CD14-positive monocyte (primary cell): ENCODE measurements around the gene TRIM74. TPM values are rescaled to one million over a fixed set of nuclear protein-coding genes. Genes with fewer than 3 reads are reported as not detected.
"Not testable (repeated sequence)": the region's sequence is repeated elsewhere in the genome, so short reads cannot be mapped to it uniquely, and the experiment has no call there.

Experiments
- DNase-seq, 3 donors: peaks; one replicate each; pipeline ENCODE4 v3.0.0-alpha.2; 2011 to 2022
- H2AFZ ChIP-seq: 2 replicates; pipeline ENCODE4 v1.6.0; 2012; ENCODE audit warnings: mild to moderate bottlenecking, low read depth, low read length, inconsistent platforms; ENCODE audit not compliant: insufficient read depth, poor library complexity, severe bottlenecking
- H3K27ac ChIP-seq, 2 donors: 1 replicate in 1 of 2; 2 replicates in 1 of 2; pipeline ENCODE4 v1.5.1; 2012 to 2013; ENCODE audit warnings: low read length in 2 of 2, control low read depth in 1 of 2, inconsistent platforms in 1 of 2, low read depth in 1 of 2, mild to moderate bottlenecking in 1 of 2
- H3K27me3 ChIP-seq, 2 donors: one replicate each; pipeline versions ENCODE4 v1.6.0 to v1.6.1; 2011 to 2013; ENCODE audit warnings: low read length in 2 of 2; ENCODE audit not compliant: control insufficient read depth in 2 of 2, insufficient read depth in 2 of 2
- H3K36me3 ChIP-seq, 2 donors: replicated peaks in 1 of 2; 1 replicate in 1 of 2; 2 replicates in 1 of 2; pipeline versions ENCODE4 v1.5.1 to v1.6.1; 2012 to 2013; ENCODE audit warnings: low read length in 2 of 2, control low read depth in 1 of 2, inconsistent platforms in 1 of 2, mild to moderate bottlenecking in 1 of 2; ENCODE audit not compliant: insufficient read depth in 2 of 2, control insufficient read depth in 1 of 2
- H3K4me1 ChIP-seq, 2 donors: 1 replicate in 1 of 2; 2 replicates in 1 of 2; pipeline versions ENCODE4 v1.5.1 to v1.6.1; 2012 to 2013; ENCODE audit warnings: low read length in 2 of 2, control low read depth in 1 of 2, inconsistent platforms in 1 of 2, mild to moderate bottlenecking in 1 of 2, moderate library complexity in 1 of 2; ENCODE audit not compliant: insufficient read depth in 2 of 2, control insufficient read depth in 1 of 2
- H3K4me2 ChIP-seq: replicated peaks from 2 replicates; pipeline ENCODE3; 2012; ENCODE audit warnings: low read length, moderate library complexity, mild to moderate bottlenecking; ENCODE audit not compliant: poor library complexity, severe bottlenecking; ENCODE audit errors: extremely low read depth
- H3K4me3 ChIP-seq, 3 experiments: fragments of 200-600 bp in 1 of 3; sonication (generic) in 1 of 3; replicated peaks in 1 of 3; 1 replicate in 2 of 3; 2 replicates in 1 of 3; pipeline ENCODE4 v1.5.1; 2011 to 2013; ENCODE audit warnings: low read length in 3 of 3, mild to moderate bottlenecking in 3 of 3, control low read depth in 2 of 3, low read depth in 2 of 3, inconsistent platforms in 1 of 3, moderate library complexity in 1 of 3
- H3K79me2 ChIP-seq: 2 replicates; pipeline ENCODE4 v1.6.0; 2012; ENCODE audit warnings: mild to moderate bottlenecking, control low read depth, inconsistent platforms, low read length, moderate library complexity; ENCODE audit not compliant: insufficient read depth
- H3K9ac ChIP-seq: 2 replicates; pipeline ENCODE4 v1.6.0; 2017; ENCODE audit warnings: low read length, mild to moderate bottlenecking; ENCODE audit not compliant: insufficient read depth, poor library complexity, severe bottlenecking
- H3K9me3 ChIP-seq, 2 donors: replicated peaks in 1 of 2; 1 replicate in 1 of 2; 2 replicates in 1 of 2; pipeline versions ENCODE4 v1.5.1 to v1.6.1; 2012 to 2013; ENCODE audit warnings: low read length in 2 of 2, control low read depth in 1 of 2; ENCODE audit not compliant: control insufficient read depth in 1 of 2, insufficient read depth in 1 of 2
- H4K20me1 ChIP-seq: 2 replicates; pipeline ENCODE4 v1.6.0; 2012; ENCODE audit warnings: mild to moderate bottlenecking, low read length, control low read depth, moderate library complexity; ENCODE audit not compliant: insufficient read depth
- H3K27ac Mint-ChIP-seq, 7 donors: one replicate each; pipeline ENCODE4 v1.8.0; 2020; ENCODE audit warnings: mild to moderate bottlenecking in 7 of 7, mixed read lengths in 7 of 7, moderate library complexity in 6 of 7, inconsistent platforms in 2 of 7
- H3K27me3 Mint-ChIP-seq, 3 donors: one replicate each; pipeline ENCODE4 v1.8.0; 2021 to 2022; ENCODE audit warnings: low read depth in 3 of 3, mild to moderate bottlenecking in 3 of 3, mixed read lengths in 3 of 3, moderate library complexity in 3 of 3, inconsistent platforms in 1 of 3
- H3K36me3 Mint-ChIP-seq, 2 donors: one replicate each; pipeline ENCODE4 v1.8.0; 2020; ENCODE audit warnings: mixed read lengths in 2 of 2, inconsistent platforms in 1 of 2, mild to moderate bottlenecking in 1 of 2
- H3K4me1 Mint-ChIP-seq: one replicate; pipeline ENCODE4 v1.8.0; 2020; ENCODE audit warnings: mild to moderate bottlenecking, mixed read lengths
- H3K4me3 Mint-ChIP-seq, 2 donors: one replicate each; pipeline ENCODE4 v1.8.0; 2020; ENCODE audit warnings: mild to moderate bottlenecking in 2 of 2, mixed read lengths in 2 of 2, moderate library complexity in 1 of 2
- H3K9me3 Mint-ChIP-seq, 7 donors: one replicate each; pipeline ENCODE4 v1.8.0; 2020 to 2022; ENCODE audit warnings: mixed read lengths in 7 of 7, mild to moderate bottlenecking in 6 of 7, moderate library complexity in 6 of 7, inconsistent platforms in 2 of 7
- WGBS: methylation state at CpG from one replicate; pipeline ENCODE4 v1.1.5; 2013; ENCODE audit warnings: missing lambda C conversion rate; ENCODE audit not compliant: insufficient coverage; 5-methylcytosine and 5-hydroxymethylcytosine counted together
- intact Hi-C, 2 donors: fragments of 100-400 bp; cut with micrococcal nuclease; formaldehyde crosslinking; loops; one replicate each; pipeline versions ENCODE4 v1.15.0 to v1.15.1; 2023
- polyA plus RNA-seq, 3 donors: library from polyadenylated mRNA; depleted of rRNA in 1 of 3; unstranded in 2 of 3; stranded (reverse) in 1 of 3; fragments of 300-500 nt in 2 of 3; fragments of >200 nt in 1 of 3; fragmentation: Illumina TruSeq in 2 of 3; gene quantifications; 1 replicate in 2 of 3; 2 replicates in 1 of 3; pipeline ENCODE4 v1.2.3, GENCODE V29; 2012 to 2021

Gene TRIM74
- polyA plus RNA-seq, 3 donors, result 0.08 TPM; not detected in 2

DNA sequence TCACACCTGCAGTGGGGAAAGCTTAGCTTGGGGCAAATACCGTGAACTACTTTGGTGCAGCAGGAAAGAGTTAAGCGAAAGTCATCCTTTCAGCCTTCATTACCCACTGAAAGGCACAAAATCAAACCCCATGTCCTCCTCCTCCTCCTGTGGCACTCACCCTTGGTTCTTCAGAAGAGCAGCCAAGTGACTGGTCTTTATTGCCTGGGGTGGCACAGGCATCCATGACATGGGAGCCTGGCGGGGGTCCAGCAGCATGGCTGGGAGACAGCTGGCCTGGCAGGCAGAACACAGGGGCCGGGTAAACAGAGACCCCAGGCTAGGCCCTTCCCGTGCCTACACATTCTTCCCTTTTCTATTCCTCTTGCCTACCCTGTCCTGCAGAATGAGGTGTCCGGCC is 19.6 kb downstream of the TRIM74 start:
- H3K4me1 Mint-ChIP-seq, H3K4me3 ChIP-seq, DNase-seq, H3K4me3 Mint-ChIP-seq, H3K27me3 Mint-ChIP-seq, H3K4me1 ChIP-seq, H3K27ac ChIP-seq, intact Hi-C loops, H2AFZ ChIP-seq, H3K27ac Mint-ChIP-seq, H3K9ac ChIP-seq, H3K9me3 Mint-ChIP-seq, H3K9me3 ChIP-seq, H3K4me2 ChIP-seq, H3K79me2 ChIP-seq, H4K20me1 ChIP-seq, H3K27me3 ChIP-seq: not testable (repeated sequence)
- no CpG with 5 or more reads among the region's 6 CpGs for WGBS
- peaks cover 10 to 30% of the 10 kb centered on the region in 2 donors for H3K36me3 ChIP-seq
- peaks cover 8 to 25% of the 10 kb centered on the region in 2 donors for H3K36me3 Mint-ChIP-seq

DNA sequence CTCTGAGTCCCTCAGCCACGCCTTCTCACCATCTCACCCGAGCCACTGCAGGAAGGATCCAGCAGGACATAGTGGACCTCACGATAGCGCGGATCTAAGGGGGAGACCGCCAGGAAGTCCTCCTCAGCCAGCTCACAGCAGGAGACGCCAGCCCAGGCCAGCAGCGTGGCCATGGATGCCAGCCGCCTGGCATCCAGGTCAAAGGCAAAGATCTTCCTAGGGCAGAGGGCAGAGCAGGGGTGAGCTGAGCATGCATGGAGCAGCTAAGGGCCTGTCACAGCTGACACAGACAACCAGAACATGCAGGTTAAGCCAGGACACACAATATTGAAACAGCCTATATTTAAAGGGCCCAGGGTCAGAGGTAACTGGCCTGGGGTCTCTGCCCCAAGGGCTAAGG is 20.0 kb downstream of the TRIM74 start:
- H3K27me3 Mint-ChIP-seq, H4K20me1 ChIP-seq, H3K9me3 ChIP-seq, H3K4me2 ChIP-seq, H3K4me3 ChIP-seq, H3K9me3 Mint-ChIP-seq, H3K79me2 ChIP-seq, DNase-seq, H3K27me3 ChIP-seq, H3K4me3 Mint-ChIP-seq, H2AFZ ChIP-seq, H3K4me1 Mint-ChIP-seq, H3K4me1 ChIP-seq, H3K9ac ChIP-seq, intact Hi-C loops, H3K27ac ChIP-seq, H3K27ac Mint-ChIP-seq: not testable (repeated sequence)
- WGBS, result no CpG with 5 or more reads among the region's 9 CpGs
- peaks cover 10 to 30% of the 10 kb centered on the region in 2 donors for H3K36me3 ChIP-seq
- H3K36me3 Mint-ChIP-seq, result peaks cover 8 to 26% of the 10 kb centered on the region in 2 donors

DNA sequence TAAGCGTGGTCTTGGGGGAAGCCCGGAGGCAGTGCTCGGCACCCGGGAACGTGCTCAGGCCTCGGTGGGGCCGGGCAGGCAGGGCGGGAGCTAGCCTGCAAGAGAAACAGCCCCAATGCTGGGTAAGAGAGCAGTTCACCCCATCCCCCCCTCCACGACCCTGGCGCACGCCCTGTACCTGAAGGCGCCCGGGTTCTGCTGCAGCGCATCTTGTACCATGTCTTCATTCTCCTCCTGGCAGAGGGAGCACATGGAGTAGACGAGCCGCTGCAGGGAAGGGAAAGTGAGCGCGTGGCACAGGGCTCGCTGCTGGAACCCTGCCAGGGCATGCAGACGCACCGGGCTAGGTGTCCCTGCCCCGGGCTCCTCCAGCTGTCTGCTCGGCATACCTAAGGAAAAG is 20.6 kb downstream of the TRIM74 start:
- H3K9ac ChIP-seq, H3K27me3 Mint-ChIP-seq, H3K9me3 Mint-ChIP-seq, H3K27ac Mint-ChIP-seq, H3K4me3 ChIP-seq, H3K27me3 ChIP-seq, H2AFZ ChIP-seq, H3K27ac ChIP-seq, H3K4me3 Mint-ChIP-seq, H3K4me1 ChIP-seq, H3K79me2 ChIP-seq, H4K20me1 ChIP-seq, H3K9me3 ChIP-seq, H3K4me2 ChIP-seq, DNase-seq, intact Hi-C loops, H3K4me1 Mint-ChIP-seq: not testable (repeated sequence)
- WGBS, result 86% methylated on average over 8 of the region's 23 CpGs
- peaks cover 10 to 30% of the 10 kb centered on the region in 2 donors for H3K36me3 ChIP-seq
- peaks cover 13 to 32% of the 10 kb centered on the region in 2 donors for H3K36me3 Mint-ChIP-seq
